WTC11 (cell line): Measurements from ENCODE around the gene TMEM183A.
"Not testable (repeated sequence)": the region's sequence is repeated elsewhere in the genome, so short reads cannot be mapped to it uniquely, and the experiment has no call there.

Experiments used
- ATF1 ChIP-seq: sonication (generic); formaldehyde crosslinking; IDR thresholded peaks from 2 replicates; pipeline ENCODE4 v1.8.1; 2023; ENCODE audit warnings: mild to moderate bottlenecking, moderate library complexity, missing genetic modification reagents
- CTCF ChIP-seq: fragments of 200-600 bp; IDR thresholded peaks from 2 replicates; pipeline ENCODE4 v1.8.0; 2022; ENCODE audit warnings: antibody characterized with exemption
- ELF4 ChIP-seq: sonication (generic); formaldehyde crosslinking; IDR thresholded peaks from 2 replicates; pipeline ENCODE4 v1.8.1; 2022; ENCODE audit warnings: low read depth, mild to moderate bottlenecking, moderate library complexity, missing genetic modification reagents
- FOXP4 ChIP-seq: sonication (generic); formaldehyde crosslinking; IDR thresholded peaks from 2 replicates; pipeline ENCODE4 v1.8.0; 2022; ENCODE audit warnings: mild to moderate bottlenecking, missing genetic modification reagents
- JUN ChIP-seq: sonication (generic); formaldehyde crosslinking; IDR thresholded peaks from 2 replicates; pipeline ENCODE4 v1.8.0; 2023; ENCODE audit warnings: mild to moderate bottlenecking, missing genetic modification reagents
- MAX ChIP-seq: sonication (generic); formaldehyde crosslinking; IDR thresholded peaks from 2 replicates; pipeline ENCODE4 v1.8.0; 2022; ENCODE audit warnings: mild to moderate bottlenecking, missing genetic modification reagents
- MLX ChIP-seq: sonication (generic); formaldehyde crosslinking; IDR thresholded peaks from 2 replicates; pipeline ENCODE4 v1.8.1; 2023; ENCODE audit warnings: mild to moderate bottlenecking, missing genetic modification reagents, moderate library complexity
- MYBL2 ChIP-seq: sonication (generic); formaldehyde crosslinking; IDR thresholded peaks from 2 replicates; pipeline ENCODE4 v1.8.1; 2023; ENCODE audit warnings: mild to moderate bottlenecking, moderate library complexity, missing genetic modification reagents
- NFYB ChIP-seq: sonication (generic); formaldehyde crosslinking; conservative IDR thresholded peaks from 2 replicates; pipeline ENCODE4 v1.8.0; 2022; ENCODE audit warnings: low read depth, missing genetic modification reagents
- NR1H2 ChIP-seq: sonication (generic); formaldehyde crosslinking; IDR thresholded peaks from 2 replicates; pipeline ENCODE4 v1.9.0; 2021; ENCODE audit warnings: mild to moderate bottlenecking, moderate library complexity, missing genetic modification reagents
- NR3C1 ChIP-seq: sonication (generic); formaldehyde crosslinking; conservative IDR thresholded peaks from 2 replicates; pipeline ENCODE4 v1.8.1; 2023; ENCODE audit warnings: low read depth, mild to moderate bottlenecking, missing genetic modification reagents
- TCF7 ChIP-seq: sonication (generic); formaldehyde crosslinking; IDR thresholded peaks from 2 replicates; pipeline ENCODE4 v1.8.0; 2022; ENCODE audit warnings: mild to moderate bottlenecking, low read depth, missing genetic modification reagents, moderate library complexity
- ZBTB43 ChIP-seq: sonication (generic); formaldehyde crosslinking; IDR thresholded peaks from 2 replicates; pipeline ENCODE4 v1.8.1; 2023; ENCODE audit warnings: mild to moderate bottlenecking, missing genetic modification reagents
- ZNF232 ChIP-seq: sonication (generic); formaldehyde crosslinking; IDR thresholded peaks from 2 replicates; pipeline ENCODE4 v1.8.0; 2022; ENCODE audit warnings: mild to moderate bottlenecking, missing genetic modification reagents

- not testable (repeated sequence) for TF ChIP-seq NFYB (CRISPR knock-in tag); MYBL2 (CRISPR knock-in tag); FOXP4; MAX (CRISPR knock-in tag); ELF4 (CRISPR knock-in tag); JUN (CRISPR knock-in tag); ATF1 (CRISPR knock-in tag); TCF7 (CRISPR knock-in tag); CTCF; ZBTB43 (CRISPR knock-in tag); NR3C1 (CRISPR knock-in tag); NR1H2 (CRISPR knock-in tag); ZNF232 (CRISPR knock-in tag); MLX (CRISPR knock-in tag)
Measured at GRCh38 chr1:203022855-203023254, 15.7 kb downstream of the TMEM183A start.
